GM12801 (cell line): ENCODE measurements around the gene MFSD12.

Source experiments
- CTCF ChIP-seq: IDR thresholded peaks from one replicate; pipeline ENCODE4 v1.5.1; 2011; ENCODE audit warnings: control low read depth; ENCODE audit not compliant: insufficient read length; ENCODE audit errors: extremely low read depth

Gene MFSD12

GRCh38 chr19:3534375-3535234, 22.8 kb downstream of the MFSD12 start:
- TF ChIP-seq CTCF: no peak

- no peak for TF ChIP-seq CTCF
Observed at GRCh38 chr19:3533563-3534216, 23.7 kb downstream of the MFSD12 start.

GRCh38 chr19:3533033-3533432, 24.4 kb downstream of the MFSD12 start:
- TF ChIP-seq CTCF: no peak

GRCh38 chr19:3532154-3532786, 25.1 kb downstream of the MFSD12 start:
- TF ChIP-seq CTCF: no peak

- no peak for TF ChIP-seq CTCF
Observed at GRCh38 chr19:3531716-3532115, 25.7 kb downstream of the MFSD12 start.

- no peak for TF ChIP-seq CTCF
Observed at GRCh38 chr19:3530389-3530788, 27.0 kb downstream of the MFSD12 start.

- TF ChIP-seq CTCF: no peak
Observed at GRCh38 chr19:3528539-3529211, 28.7 kb downstream of the MFSD12 start.
